ENCODE results near the gene ZBTB20.

ZBTB20 gene

DNA sequence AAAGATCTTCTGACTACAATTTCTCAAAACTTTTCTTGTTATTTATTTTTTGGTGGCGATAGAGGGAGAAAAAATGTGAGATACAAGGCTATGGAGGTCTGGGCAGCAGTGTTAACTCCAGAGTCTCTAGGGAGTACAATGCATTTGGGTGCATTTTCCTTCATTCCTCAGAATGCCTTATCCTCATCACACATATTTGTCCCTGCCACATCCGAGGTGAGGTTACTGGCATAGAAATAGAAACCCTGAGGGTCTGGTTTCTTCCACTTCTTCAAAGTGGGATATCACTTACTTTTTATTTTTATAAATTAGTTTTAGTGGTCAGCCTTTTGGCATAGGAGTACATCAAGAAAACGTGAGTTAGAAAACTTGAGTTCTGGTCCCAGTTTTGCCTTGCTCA lies 702.9 kb downstream of the ZBTB20 start:
- TF ChIP-seq ZNF8 (CRISPR knock-in tag; IDR thresholded peaks at IDR 0.05) (no peak), ARNTL (CRISPR knock-in tag; IDR thresholded peaks at IDR 0.05; ENCODE audit: borderline replicate concordance, low read depth) (no peak), ZNF565 (CRISPR knock-in tag; conservative IDR thresholded peaks at IDR 0.05; ENCODE audit: low read depth) (no peak), ISL1 (CRISPR knock-in tag; IDR thresholded peaks at IDR 0.05) (no peak)
- TF ChIP-seq, protein P1, sequence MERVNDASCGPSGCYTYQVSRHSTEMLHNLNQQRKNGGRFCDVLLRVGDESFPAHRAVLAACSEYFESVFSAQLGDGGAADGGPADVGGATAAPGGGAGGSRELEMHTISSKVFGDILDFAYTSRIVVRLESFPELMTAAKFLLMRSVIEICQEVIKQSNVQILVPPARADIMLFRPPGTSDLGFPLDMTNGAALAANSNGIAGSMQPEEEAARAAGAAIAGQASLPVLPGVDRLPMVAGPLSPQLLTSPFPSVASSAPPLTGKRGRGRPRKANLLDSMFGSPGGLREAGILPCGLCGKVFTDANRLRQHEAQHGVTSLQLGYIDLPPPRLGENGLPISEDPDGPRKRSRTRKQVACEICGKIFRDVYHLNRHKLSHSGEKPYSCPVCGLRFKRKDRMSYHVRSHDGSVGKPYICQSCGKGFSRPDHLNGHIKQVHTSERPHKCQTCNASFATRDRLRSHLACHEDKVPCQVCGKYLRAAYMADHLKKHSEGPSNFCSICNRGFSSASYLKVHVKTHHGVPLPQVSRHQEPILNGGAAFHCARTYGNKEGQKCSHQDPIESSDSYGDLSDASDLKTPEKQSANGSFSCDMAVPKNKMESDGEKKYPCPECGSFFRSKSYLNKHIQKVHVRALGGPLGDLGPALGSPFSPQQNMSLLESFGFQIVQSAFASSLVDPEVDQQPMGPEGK (CRISPR knock-in tag; IDR thresholded peaks at IDR 0.05; ENCODE audit: borderline replicate concordance), result no peak
- no peak for ATAC-seq

DNA sequence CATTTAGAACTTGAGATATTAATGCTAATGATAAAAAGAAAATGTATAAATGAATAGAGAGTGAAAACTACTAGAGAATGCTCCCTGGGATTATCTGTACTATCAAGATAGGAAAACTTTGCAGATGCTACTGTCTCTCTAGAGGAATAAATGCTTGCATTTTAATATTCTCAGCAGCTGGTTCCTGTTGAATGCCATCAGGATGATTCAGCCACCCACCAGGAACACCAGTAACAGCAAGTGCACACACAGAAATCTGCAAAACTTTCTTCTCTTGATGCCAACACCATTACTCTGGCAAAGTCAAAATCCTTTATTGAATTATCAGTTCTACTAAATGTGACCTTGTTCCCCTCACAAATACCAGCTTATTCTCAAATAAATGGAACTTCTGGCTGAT lies 704.8 kb downstream of the ZBTB20 start:
- TF ChIP-seq ISL1 (CRISPR knock-in tag; IDR thresholded peaks at IDR 0.05), result peak; percentile 40; the same call in 1 of the 2 replicates
- no peak for TF ChIP-seq ZNF8 (CRISPR knock-in tag; IDR thresholded peaks at IDR 0.05)
- ATAC-seq, result peak; percentile 83

DNA sequence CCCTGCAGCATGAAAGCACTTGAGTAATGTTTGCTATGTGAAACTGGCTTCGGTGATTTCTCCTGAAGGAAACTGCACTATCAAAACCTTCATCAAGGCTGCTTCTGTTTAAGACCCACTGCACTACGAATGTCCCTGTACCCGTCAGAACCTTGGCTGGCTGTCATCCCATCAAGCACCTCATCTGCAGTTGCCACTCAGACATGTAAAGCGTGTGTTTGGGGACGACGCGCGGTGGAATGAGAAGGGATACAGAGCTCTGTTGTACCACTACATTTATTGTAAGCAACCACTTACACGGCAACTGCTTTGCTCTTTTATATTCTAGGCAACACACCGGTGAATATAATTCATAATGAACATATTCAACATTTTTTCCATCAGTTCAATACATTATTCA lies 705.7 kb downstream of the ZBTB20 start:
- TF ChIP-seq RARB (CRISPR knock-in tag; IDR thresholded peaks at IDR 0.05), result no peak
- TF ChIP-seq, protein P1 (CRISPR knock-in tag; IDR thresholded peaks at IDR 0.05; ENCODE audit: borderline replicate concordance), result no peak
- no peak for TF ChIP-seq SNAI2 (CRISPR knock-in tag; IDR thresholded peaks at IDR 0.05)
- TF ChIP-seq OSR1 (CRISPR knock-in tag; IDR thresholded peaks at IDR 0.05), result no peak
- TF ChIP-seq ZNF565 (CRISPR knock-in tag; conservative IDR thresholded peaks at IDR 0.05; ENCODE audit: low read depth), result no peak
- TF ChIP-seq ZC3H10 (CRISPR knock-in tag; IDR thresholded peaks at IDR 0.05), result no peak
- no peak for TF ChIP-seq ISL1 (CRISPR knock-in tag; IDR thresholded peaks at IDR 0.05)
- TF ChIP-seq ZFP3 (CRISPR knock-in tag; IDR thresholded peaks at IDR 0.05), result no peak
- TF ChIP-seq, protein P2, sequence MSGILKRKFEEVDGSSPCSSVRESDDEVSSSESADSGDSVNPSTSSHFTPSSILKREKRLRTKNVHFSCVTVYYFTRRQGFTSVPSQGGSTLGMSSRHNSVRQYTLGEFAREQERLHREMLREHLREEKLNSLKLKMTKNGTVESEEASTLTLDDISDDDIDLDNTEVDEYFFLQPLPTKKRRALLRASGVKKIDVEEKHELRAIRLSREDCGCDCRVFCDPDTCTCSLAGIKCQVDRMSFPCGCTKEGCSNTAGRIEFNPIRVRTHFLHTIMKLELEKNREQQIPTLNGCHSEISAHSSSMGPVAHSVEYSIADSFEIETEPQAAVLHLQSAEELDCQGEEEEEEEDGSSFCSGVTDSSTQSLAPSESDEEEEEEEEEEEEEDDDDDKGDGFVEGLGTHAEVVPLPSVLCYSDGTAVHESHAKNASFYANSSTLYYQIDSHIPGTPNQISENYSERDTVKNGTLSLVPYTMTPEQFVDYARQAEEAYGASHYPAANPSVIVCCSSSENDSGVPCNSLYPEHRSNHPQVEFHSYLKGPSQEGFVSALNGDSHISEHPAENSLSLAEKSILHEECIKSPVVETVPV (CRISPR knock-in tag; IDR thresholded peaks at IDR 0.05), result no peak
- no peak for TF ChIP-seq ESRRG (CRISPR knock-in tag; IDR thresholded peaks at IDR 0.05)
- TF ChIP-seq, protein P3, sequence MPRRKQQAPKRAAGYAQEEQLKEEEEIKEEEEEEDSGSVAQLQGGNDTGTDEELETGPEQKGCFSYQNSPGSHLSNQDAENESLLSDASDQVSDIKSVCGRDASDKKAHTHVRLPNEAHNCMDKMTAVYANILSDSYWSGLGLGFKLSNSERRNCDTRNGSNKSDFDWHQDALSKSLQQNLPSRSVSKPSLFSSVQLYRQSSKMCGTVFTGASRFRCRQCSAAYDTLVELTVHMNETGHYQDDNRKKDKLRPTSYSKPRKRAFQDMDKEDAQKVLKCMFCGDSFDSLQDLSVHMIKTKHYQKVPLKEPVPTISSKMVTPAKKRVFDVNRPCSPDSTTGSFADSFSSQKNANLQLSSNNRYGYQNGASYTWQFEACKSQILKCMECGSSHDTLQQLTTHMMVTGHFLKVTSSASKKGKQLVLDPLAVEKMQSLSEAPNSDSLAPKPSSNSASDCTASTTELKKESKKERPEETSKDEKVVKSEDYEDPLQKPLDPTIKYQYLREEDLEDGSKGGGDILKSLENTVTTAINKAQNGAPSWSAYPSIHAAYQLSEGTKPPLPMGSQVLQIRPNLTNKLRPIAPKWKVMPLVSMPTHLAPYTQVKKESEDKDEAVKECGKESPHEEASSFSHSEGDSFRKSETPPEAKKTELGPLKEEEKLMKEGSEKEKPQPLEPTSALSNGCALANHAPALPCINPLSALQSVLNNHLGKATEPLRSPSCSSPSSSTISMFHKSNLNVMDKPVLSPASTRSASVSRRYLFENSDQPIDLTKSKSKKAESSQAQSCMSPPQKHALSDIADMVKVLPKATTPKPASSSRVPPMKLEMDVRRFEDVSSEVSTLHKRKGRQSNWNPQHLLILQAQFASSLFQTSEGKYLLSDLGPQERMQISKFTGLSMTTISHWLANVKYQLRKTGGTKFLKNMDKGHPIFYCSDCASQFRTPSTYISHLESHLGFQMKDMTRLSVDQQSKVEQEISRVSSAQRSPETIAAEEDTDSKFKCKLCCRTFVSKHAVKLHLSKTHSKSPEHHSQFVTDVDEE (CRISPR knock-in tag; IDR thresholded peaks at IDR 0.05), result no peak
- TF ChIP-seq, protein P4, sequence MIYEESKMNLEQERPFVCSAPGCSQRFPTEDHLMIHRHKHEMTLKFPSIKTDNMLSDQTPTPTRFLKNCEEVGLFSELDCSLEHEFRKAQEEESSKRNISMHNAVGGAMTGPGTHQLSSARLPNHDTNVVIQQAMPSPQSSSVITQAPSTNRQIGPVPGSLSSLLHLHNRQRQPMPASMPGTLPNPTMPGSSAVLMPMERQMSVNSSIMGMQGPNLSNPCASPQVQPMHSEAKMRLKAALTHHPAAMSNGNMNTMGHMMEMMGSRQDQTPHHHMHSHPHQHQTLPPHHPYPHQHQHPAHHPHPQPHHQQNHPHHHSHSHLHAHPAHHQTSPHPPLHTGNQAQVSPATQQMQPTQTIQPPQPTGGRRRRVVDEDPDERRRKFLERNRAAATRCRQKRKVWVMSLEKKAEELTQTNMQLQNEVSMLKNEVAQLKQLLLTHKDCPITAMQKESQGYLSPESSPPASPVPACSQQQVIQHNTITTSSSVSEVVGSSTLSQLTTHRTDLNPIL (CRISPR knock-in tag; IDR thresholded peaks at IDR 0.05; ENCODE audit: low read depth), result no peak
- TF ChIP-seq CSDC2 (CRISPR knock-in tag; IDR thresholded peaks at IDR 0.05), result no peak
- TF ChIP-seq TOX (CRISPR knock-in tag; IDR thresholded peaks at IDR 0.05; ENCODE audit: borderline replicate concordance), result no peak
- no peak for TF ChIP-seq ZFP30 (CRISPR knock-in tag; IDR thresholded peaks at IDR 0.05)
- TF ChIP-seq ARNTL (CRISPR knock-in tag; IDR thresholded peaks at IDR 0.05; ENCODE audit: borderline replicate concordance, low read depth), result no peak
- TF ChIP-seq BACH2 (CRISPR knock-in tag; IDR thresholded peaks at IDR 0.05; ENCODE audit: borderline replicate concordance), result no peak
- no peak for ATAC-seq

DNA sequence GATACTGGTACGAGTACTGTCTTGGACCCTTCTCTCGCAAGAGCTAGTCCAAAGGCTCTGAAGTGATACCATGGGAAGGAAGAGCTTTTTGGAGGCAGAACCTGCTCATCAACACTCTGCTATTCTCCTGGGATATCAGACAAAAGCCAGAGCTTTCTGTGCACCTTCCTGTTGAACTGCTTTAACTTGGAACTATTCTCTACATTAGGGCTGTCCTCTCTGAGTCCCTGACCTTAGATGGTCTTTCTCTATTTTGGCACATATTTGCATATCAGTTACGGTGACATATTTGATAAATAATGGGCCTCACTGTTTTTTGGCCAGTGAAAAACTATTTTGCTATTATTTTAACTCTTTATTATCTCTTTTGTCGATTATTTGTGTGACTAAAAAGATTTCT lies 706.4 kb downstream of the ZBTB20 start:
- ATAC-seq, result no peak
- TF ChIP-seq ESRRG (CRISPR knock-in tag; IDR thresholded peaks at IDR 0.05), result no peak
- no peak for TF ChIP-seq ZFP30 (CRISPR knock-in tag; IDR thresholded peaks at IDR 0.05)
- TF ChIP-seq, protein P4 (CRISPR knock-in tag; IDR thresholded peaks at IDR 0.05; ENCODE audit: low read depth), result no peak
- no peak for TF ChIP-seq SNAI2 (CRISPR knock-in tag; IDR thresholded peaks at IDR 0.05)
- TF ChIP-seq GLIS3 (CRISPR knock-in tag; IDR thresholded peaks at IDR 0.05), result no peak
- no peak for TF ChIP-seq BACH2 (CRISPR knock-in tag; IDR thresholded peaks at IDR 0.05; ENCODE audit: borderline replicate concordance)
- TF ChIP-seq ZNF8 (CRISPR knock-in tag; IDR thresholded peaks at IDR 0.05), result no peak
- no peak for TF ChIP-seq PPARA (CRISPR knock-in tag; IDR thresholded peaks at IDR 0.05; ENCODE audit: borderline replicate concordance)
- TF ChIP-seq ISL1 (CRISPR knock-in tag; IDR thresholded peaks at IDR 0.05), result no peak
- TF ChIP-seq OSR1 (CRISPR knock-in tag; IDR thresholded peaks at IDR 0.05), result no peak
- TF ChIP-seq, protein P2 (CRISPR knock-in tag; IDR thresholded peaks at IDR 0.05), result no peak
- no peak for TF ChIP-seq ZNF565 (CRISPR knock-in tag; conservative IDR thresholded peaks at IDR 0.05; ENCODE audit: low read depth)
- no peak for TF ChIP-seq RARB (CRISPR knock-in tag; IDR thresholded peaks at IDR 0.05)
- no peak for TF ChIP-seq ZFP3 (CRISPR knock-in tag; IDR thresholded peaks at IDR 0.05)
- no peak for TF ChIP-seq ZC3H10 (CRISPR knock-in tag; IDR thresholded peaks at IDR 0.05)

Data from SK-N-SH treated with all-trans-retinoic acid at 6 μM for 48 hours (cell line).